GM12801 (cell line): Measurements from ENCODE around the gene PLCB2.

Experiments used
- CTCF ChIP-seq: IDR thresholded peaks from one replicate; pipeline ENCODE4 v1.5.1; 2011; ENCODE audit warnings: control low read depth; ENCODE audit not compliant: insufficient read length; ENCODE audit errors: extremely low read depth

PLCB2 gene

GRCh38 chr15:40320931-40321371 is 13.2 kb upstream of the PLCB2 start:
- TF ChIP-seq CTCF, result peak; percentile 43

GRCh38 chr15:40320409-40320808 is 12.7 kb upstream of the PLCB2 start:
- no peak for TF ChIP-seq CTCF

- no peak for TF ChIP-seq CTCF
Observed at GRCh38 chr15:40317580-40317979, 9.8 kb upstream of the PLCB2 start.

GRCh38 chr15:40316931-40317330 is 9.2 kb upstream of the PLCB2 start:
- no peak for TF ChIP-seq CTCF

GRCh38 chr15:40314723-40315276 is 7.1 kb upstream of the PLCB2 start:
- no peak for TF ChIP-seq CTCF

- no peak for TF ChIP-seq CTCF
Observed at GRCh38 chr15:40313531-40314398, 6.0 kb upstream of the PLCB2 start.

GRCh38 chr15:40312370-40313158 is 4.8 kb upstream of the PLCB2 start:
- no peak for TF ChIP-seq CTCF
